OCI-LY7 (cell line): ENCODE measurements around the gene CLMN. TPM values are rescaled to one million over a fixed set of nuclear protein-coding genes. Genes with fewer than 3 reads are reported as not detected.
A peak's percentile ranks its signal among the peaks of the same experiment; 100 is the strongest.

ENCODE experiments used
- BruUV-seq: library from RNA; stranded (reverse); fragments of 400-500 nt; replicated peaks from 2 replicates; lab custom pipeline; 2021; lab: Mats Ljungman, UMichigan
- CTCF ChIA-PET: fragments of 300-600 bp; sonication (Branson Sonifier 250); formaldehyde crosslinking; loops from one replicate; lab custom pipeline; 2022; ENCODE audit warnings: antibody characterized with exemption; ENCODE audit not compliant: unreplicated experiment; lab: Charles Lee
- POLR2A ChIA-PET: fragments of 300-600 bp; sonication (Branson Sonifier 250); formaldehyde crosslinking; loops from one replicate; lab custom pipeline; 2022; ENCODE audit warnings: antibody characterized with exemption; lab: Charles Lee
- DNase-seq: peaks from one replicate; pipeline ENCODE4 v3.0.0-alpha.2; 2015; ENCODE audit warnings: low spot score
- H2AFZ ChIP-seq: fragments of 200-600 bp; sonication (generic), shearing (Covaris generic); 2 replicates; pipeline ENCODE4 v1.6.1; 2014; ENCODE audit warnings: mild to moderate bottlenecking, antibody characterized with exemption, low read length, moderate library complexity
- H3K27ac ChIP-seq: fragments of 200-600 bp; sonication (generic); 2 replicates; pipeline ENCODE4 v1.5.1; 2014; ENCODE audit warnings: mixed run types, low read depth, mild to moderate bottlenecking, moderate library complexity, low read length, inconsistent platforms; ENCODE audit not compliant: poor library complexity, severe bottlenecking
- H3K36me3 ChIP-seq: fragments of 200-600 bp; sonication (generic); 2 replicates; pipeline ENCODE4 v1.6.1; 2014; ENCODE audit warnings: mild to moderate bottlenecking, antibody characterized with exemption, low read length, moderate library complexity, mixed read lengths; ENCODE audit not compliant: insufficient read depth
- H3K4me1 ChIP-seq: fragments of 200-600 bp; sonication (generic); 2 replicates; pipeline ENCODE4 v1.5.1; 2014; ENCODE audit warnings: mild to moderate bottlenecking, low read length; ENCODE audit not compliant: insufficient read depth, poor library complexity, severe bottlenecking
- H3K4me2 ChIP-seq: fragments of 200-600 bp; sonication (generic); 2 replicates; pipeline ENCODE4 v1.6.1; 2014; ENCODE audit warnings: mild to moderate bottlenecking, low read length
- H3K4me3 ChIP-seq: fragments of 200-600 bp; sonication (generic); 2 replicates; pipeline ENCODE4 v1.5.1; 2014; ENCODE audit warnings: mild to moderate bottlenecking, low read depth, low read length; ENCODE audit not compliant: poor library complexity, severe bottlenecking
- H3K79me2 ChIP-seq: fragments of 200-600 bp; sonication (generic); 2 replicates; pipeline ENCODE4 v1.6.1; 2016; ENCODE audit warnings: low read depth, mild to moderate bottlenecking, low read length, moderate library complexity, mixed read lengths; ENCODE audit not compliant: insufficient read depth
- H3K9me2 ChIP-seq: fragments of 200-600 bp; sonication (generic); 2 replicates; pipeline ENCODE4 v1.6.1; 2016; ENCODE audit warnings: mild to moderate bottlenecking, low read length, mixed read lengths; ENCODE audit not compliant: insufficient read depth
- H3K9me3 ChIP-seq: fragments of 200-600 bp; sonication (generic); 2 replicates; pipeline ENCODE4 v1.6.1; 2014; ENCODE audit warnings: mild to moderate bottlenecking, mixed run types, low read length, mixed read lengths
- H4K20me1 ChIP-seq: fragments of 200-600 bp; sonication (generic); 2 replicates; pipeline ENCODE4 v1.6.1; 2014; ENCODE audit warnings: mild to moderate bottlenecking, antibody characterized with exemption, low read length, moderate library complexity, mixed read lengths; ENCODE audit not compliant: insufficient read depth
- CTCF ChIP-seq: fragments of 200-600 bp; sonication (generic); conservative IDR thresholded peaks from 2 replicates; pipeline ENCODE4 v1.5.1; 2014; ENCODE audit warnings: mild to moderate bottlenecking, antibody characterized with exemption, low read length, moderate library complexity, mixed read lengths
- EZH2phosphoT487 ChIP-seq: fragments of 200-600 bp; sonication (generic); IDR thresholded peaks from 2 replicates; pipeline ENCODE4 v1.6.1; 2018; ENCODE audit warnings: low read depth, borderline replicate concordance, mild to moderate bottlenecking, mixed run types, antibody characterized with exemption, low read length, moderate library complexity, mixed read lengths
- intact Hi-C: fragments of 100-400 bp; cut with micrococcal nuclease; formaldehyde crosslinking; loops from one replicate; pipeline ENCODE4 v1.10.0; 2022; ENCODE audit not compliant: unreplicated experiment
- total RNA-seq, 2 experiments: library from RNA; depleted of rRNA in 1 of 2; stranded (reverse); fragments of >200 nt in 1 of 2; shearing (Covaris generic) in 1 of 2; gene quantifications; 2 replicates each; pipeline ENCODE4 v1.2.3, GENCODE V29; 2014 to 2022

CLMN gene
- total RNA-seq, 2 experiments from 2014 or later: 6.8 to 12.0 TPM

GRCh38 chr14:95157048-95157326 lies 162.7 kb downstream of the CLMN start:
- peak overlapping the region; percentile 86 for H3K4me2 ChIP-seq
- POLR2A ChIA-PET: interaction anchor here (1.0 kb wide), 1 partner anchor 9 kb away, joined by 3 read pairs; no protein-coding TSS in a partner anchor
- peaks cover 40% of the 10 kb centered on the region for H3K4me1 ChIP-seq
- peaks cover 48% of the 10 kb centered on the region for H3K79me2 ChIP-seq
- DNase-seq: no peak
- no TSS peak for BruUV-seq
- H3K36me3 ChIP-seq: peaks cover 9% of the 10 kb centered on the region
- CTCF ChIA-PET: no interaction called here
- H2AFZ ChIP-seq: peak overlapping the region; percentile 92; the same call in 1 of the 2 replicates
- H3K9me2 ChIP-seq: no peaks in the 10 kb centered on the region
- H4K20me1 ChIP-seq: peaks cover 21% of the 10 kb centered on the region
- TF ChIP-seq EZH2phosphoT487 (no peak), CTCF (no peak)
- H3K9me3 ChIP-seq: peaks cover 5% of the 10 kb centered on the region; the same call in 1 of the 2 replicates
- intact Hi-C loops: loop anchor here (1.0 to 10.0 kb wide), 5 partner anchors 13 to 1202 kb away; no protein-coding TSS in a partner anchor
- H3K27ac ChIP-seq: peak overlapping the region; percentile 73
- H3K4me3 ChIP-seq: peak overlapping the region; percentile 78

- peak overlapping the region; percentile 78 for H3K4me3 ChIP-seq
- no TSS peak for BruUV-seq
- H3K36me3 ChIP-seq: peaks cover 9% of the 10 kb centered on the region
- peak; percentile 48 for DNase-seq
- peak overlapping the region; percentile 24; the same call in 1 of the 2 replicates for H2AFZ ChIP-seq
- H3K27ac ChIP-seq: peak overlapping the region; percentile 13
- peaks cover 5% of the 10 kb centered on the region; the same call in 1 of the 2 replicates for H3K9me3 ChIP-seq
- ChIA-PET CTCF (no interaction called here), POLR2A (interaction anchor here (1.1 to 1.8 kb wide), 2 partner anchors 12 to 15 kb away, joined by 5 to 7 read pairs; no protein-coding TSS in a partner anchor)
- H3K9me2 ChIP-seq: no peaks in the 10 kb centered on the region
- TF ChIP-seq CTCF (no peak), EZH2phosphoT487 (no peak)
- peaks cover 54% of the 10 kb centered on the region for H3K79me2 ChIP-seq
- H3K4me1 ChIP-seq: peaks cover 46% of the 10 kb centered on the region
- intact Hi-C loops: loop anchor here (1.0 to 10.0 kb wide), 5 partner anchors 12 to 1202 kb away; no protein-coding TSS in a partner anchor
- H4K20me1 ChIP-seq: peaks cover 25% of the 10 kb centered on the region
- peak overlapping the region; percentile 80 for H3K4me2 ChIP-seq
These were observed 163.3 kb downstream of the CLMN start for GRCh38 chr14:95156161-95157047.

GRCh38 chr14:95155045-95155444 lies 164.7 kb downstream of the CLMN start:
- no peak overlapping the region for H3K27ac ChIP-seq
- H3K4me2 ChIP-seq: peak overlapping the region; percentile 80
- CTCF ChIA-PET: no interaction called here

More at GRCh38 chr14:95155045-95155444, 164.7 kb downstream of the CLMN start:
- POLR2A ChIA-PET: interaction anchor here (0.6 to 1.8 kb wide), 3 partner anchors 11 to 675 kb away, joined by 3 to 7 read pairs (median 5); no protein-coding TSS in a partner anchor
- Histone ChIP-seq H3K9me3 (peaks cover 5% of the 10 kb centered on the region; the same call in 1 of the 2 replicates), H3K79me2 (peaks cover 67% of the 10 kb centered on the region), H3K4me1 (peaks cover 57% of the 10 kb centered on the region), H3K4me3 (peak overlapping the region; percentile 78), H3K9me2 (no peaks in the 10 kb centered on the region), H3K36me3 (peaks cover 9% of the 10 kb centered on the region), H4K20me1 (peaks cover 34% of the 10 kb centered on the region), H2AFZ (no peak overlapping the region)
- no TSS peak for BruUV-seq
- intact Hi-C loops: loop anchor here (5.0 to 10.0 kb wide), 3 partner anchors 110 to 1200 kb away; no protein-coding TSS in a partner anchor
- TF ChIP-seq CTCF (no peak), EZH2phosphoT487 (no peak)
- DNase-seq: no peak
